RWPE1 (cell line): Measurements from ENCODE around the gene FOXP1.

Experiments used
- CTCF ChIA-PET: fragments of 350-600 bp; sonication (Branson Sonifier 250); formaldehyde crosslinking; extraction: SDS; loops from one replicate; lab custom pipeline; 2021; lab: Yijun Ruan, JAX
- POLR2A ChIA-PET: fragments of 400-600 bp; formaldehyde crosslinking; extraction: SDS; loops from one replicate; lab custom pipeline; 2020; ENCODE audit warnings: antibody characterized with exemption; ENCODE audit not compliant: low non-redundant PET; lab: Yijun Ruan, JAX
- DNase-seq: peaks from one replicate; pipeline ENCODE4 v3.0.0; 2012; ENCODE audit warnings: low spot score
- H3K27ac ChIP-seq: fragments of 450-650 bp; 2 replicates; pipeline ENCODE4 v1.5.1; 2017
- TF ChIP-seq, protein P1 (sequence below): fragments of 450-650 bp; conservative IDR thresholded peaks from 2 replicates; pipeline ENCODE4 v1.5.1; 2017; ENCODE audit warnings: low read depth, mild to moderate bottlenecking

Gene FOXP1

DNA sequence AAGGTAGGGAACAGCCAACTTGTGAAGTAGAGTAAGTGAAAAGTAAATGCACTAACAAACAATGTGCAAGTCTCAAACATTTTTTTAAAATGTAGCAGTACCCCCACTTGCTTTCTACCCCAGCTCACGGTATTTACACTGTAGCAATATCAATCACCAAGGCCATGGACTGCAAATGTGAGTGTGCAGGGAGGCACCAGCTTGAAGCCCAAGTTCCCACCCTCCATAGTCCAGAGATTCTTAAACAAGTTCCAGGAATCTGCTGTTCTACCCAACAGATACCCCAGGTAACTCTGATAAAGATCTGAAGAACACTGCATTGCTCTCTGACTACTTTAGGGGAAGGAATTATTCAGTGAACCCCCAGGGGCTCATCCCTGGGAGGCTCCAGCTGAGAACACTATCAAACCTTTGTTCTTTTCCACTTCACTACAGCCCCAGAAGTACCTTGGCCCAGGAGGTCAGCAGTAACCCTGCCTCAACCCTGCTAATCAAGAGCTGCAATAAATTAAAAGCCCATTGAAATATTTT lies 86.1 kb downstream of the FOXP1 start:
- ChIA-PET CTCF (interaction anchor here (0.6 kb wide), 1 partner anchor 52 kb away, joined by 3 read pairs; no protein-coding TSS in a partner anchor), POLR2A (no interaction called here)
- no peak overlapping the region for H3K27ac ChIP-seq
- TF ChIP-seq, protein P1, sequence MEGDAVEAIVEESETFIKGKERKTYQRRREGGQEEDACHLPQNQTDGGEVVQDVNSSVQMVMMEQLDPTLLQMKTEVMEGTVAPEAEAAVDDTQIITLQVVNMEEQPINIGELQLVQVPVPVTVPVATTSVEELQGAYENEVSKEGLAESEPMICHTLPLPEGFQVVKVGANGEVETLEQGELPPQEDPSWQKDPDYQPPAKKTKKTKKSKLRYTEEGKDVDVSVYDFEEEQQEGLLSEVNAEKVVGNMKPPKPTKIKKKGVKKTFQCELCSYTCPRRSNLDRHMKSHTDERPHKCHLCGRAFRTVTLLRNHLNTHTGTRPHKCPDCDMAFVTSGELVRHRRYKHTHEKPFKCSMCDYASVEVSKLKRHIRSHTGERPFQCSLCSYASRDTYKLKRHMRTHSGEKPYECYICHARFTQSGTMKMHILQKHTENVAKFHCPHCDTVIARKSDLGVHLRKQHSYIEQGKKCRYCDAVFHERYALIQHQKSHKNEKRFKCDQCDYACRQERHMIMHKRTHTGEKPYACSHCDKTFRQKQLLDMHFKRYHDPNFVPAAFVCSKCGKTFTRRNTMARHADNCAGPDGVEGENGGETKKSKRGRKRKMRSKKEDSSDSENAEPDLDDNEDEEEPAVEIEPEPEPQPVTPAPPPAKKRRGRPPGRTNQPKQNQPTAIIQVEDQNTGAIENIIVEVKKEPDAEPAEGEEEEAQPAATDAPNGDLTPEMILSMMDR: no peak
- no peak for DNase-seq

GRCh38 chr3:71495708-71496472 lies 87.6 kb downstream of the FOXP1 start:
- ChIA-PET CTCF (interaction anchor here (0.6 kb wide), 1 partner anchor 73 kb away, joined by 3 read pairs; no protein-coding TSS in a partner anchor), POLR2A (no interaction called here)
- TF ChIP-seq, protein P1: no peak
- peak; percentile 55 for DNase-seq
- peak overlapping the region; percentile 89 for H3K27ac ChIP-seq

GRCh38 chr3:71494212-71494611 lies 89.3 kb downstream of the FOXP1 start:
- H3K27ac ChIP-seq: no peak overlapping the region
- TF ChIP-seq, protein P1: no peak
- ChIA-PET POLR2A (no interaction called here), CTCF (interaction anchor here (0.5 kb wide), 1 partner anchor 17 kb away, joined by 3 read pairs; no protein-coding TSS in a partner anchor)
- DNase-seq: no peak

DNA sequence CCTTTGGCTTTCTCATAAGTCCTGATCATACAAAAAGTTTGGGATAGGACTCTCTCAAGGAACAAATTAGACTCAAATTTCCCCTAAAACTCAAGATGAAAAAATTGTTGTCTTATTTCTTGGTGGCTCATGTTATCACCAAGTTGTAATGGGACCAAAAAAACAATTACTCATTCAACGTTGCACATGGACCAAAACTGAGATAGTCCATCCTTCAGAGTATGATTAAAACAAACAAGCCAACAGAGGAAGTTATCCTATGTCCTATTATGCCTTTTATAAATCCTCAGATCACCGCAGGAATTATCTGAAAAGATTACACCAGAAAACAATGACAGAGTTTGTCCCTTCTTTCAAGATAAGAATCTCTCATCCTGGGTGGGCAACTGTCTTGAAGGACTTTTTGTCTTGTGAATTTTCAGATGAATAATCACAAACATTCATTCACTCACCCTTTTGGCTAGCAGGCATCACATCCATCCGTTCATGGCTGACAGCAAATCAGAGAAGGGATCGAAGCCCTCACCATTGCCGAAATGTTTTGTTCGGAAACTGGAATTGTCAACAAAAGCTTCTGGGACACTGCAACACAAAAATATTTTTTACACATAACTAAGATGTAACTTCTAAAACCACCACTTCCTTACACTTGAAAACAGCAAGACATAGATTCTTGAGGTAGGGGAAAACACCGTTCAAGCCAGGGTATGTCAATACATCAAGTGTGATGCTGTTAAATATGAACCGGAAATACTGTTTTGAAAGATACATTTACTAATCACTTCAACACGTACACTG lies 90.4 kb downstream of the FOXP1 start:
- ChIA-PET CTCF (no interaction called here), POLR2A (no interaction called here)
- no peak overlapping the region for H3K27ac ChIP-seq
- TF ChIP-seq, protein P1: no peak
- DNase-seq: no peak

DNA sequence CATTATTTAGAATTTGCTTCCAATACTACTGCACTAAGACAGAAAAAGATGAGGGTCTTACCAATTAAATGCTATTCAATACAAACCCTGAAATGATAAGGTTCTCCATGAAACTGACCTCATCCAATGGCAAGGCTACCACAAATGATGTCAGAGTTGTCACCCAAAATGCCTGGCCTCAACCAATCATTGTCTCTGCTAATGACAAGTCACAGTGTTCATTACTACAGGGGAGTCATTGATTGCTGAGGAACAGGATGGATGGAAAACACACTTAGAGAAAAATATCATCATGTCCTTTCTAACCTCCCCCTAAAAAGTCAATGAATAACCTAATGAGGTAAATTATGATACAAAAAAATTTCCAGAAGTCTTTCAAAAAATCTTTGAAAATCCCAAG lies 91.0 kb downstream of the FOXP1 start:
- POLR2A ChIA-PET: no interaction called here
- CTCF ChIA-PET: no interaction called here
- no peak for DNase-seq
- H3K27ac ChIP-seq: no peak overlapping the region
- TF ChIP-seq, protein P1: no peak

DNA sequence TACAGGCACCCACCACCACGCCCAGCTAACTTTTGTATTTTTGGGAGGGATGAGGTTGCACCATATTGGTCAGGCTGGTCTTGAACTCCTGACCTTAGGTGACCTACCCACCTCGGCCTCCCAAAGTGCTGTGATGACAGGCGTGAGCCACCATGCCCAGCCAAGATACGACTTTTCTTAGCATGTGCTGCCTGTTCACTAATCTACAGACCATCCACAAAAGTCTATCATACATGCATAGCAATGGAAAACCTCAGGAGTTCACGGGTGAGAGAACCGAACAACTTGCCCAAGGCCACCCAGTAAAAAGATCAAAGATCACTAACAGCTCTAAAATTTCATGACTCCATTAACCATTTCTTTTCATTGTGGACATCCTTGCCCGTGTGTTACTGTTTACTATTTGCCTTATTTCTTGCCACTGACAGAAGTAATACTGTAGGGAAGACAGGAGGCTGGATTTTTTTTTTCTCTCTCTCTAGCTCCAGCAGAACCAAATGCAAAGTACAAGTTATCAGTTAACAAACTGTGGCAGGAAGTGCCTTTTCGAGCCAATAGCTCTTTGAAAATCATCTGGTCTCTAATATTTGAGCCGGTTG lies 92.3 kb downstream of the FOXP1 start:
- no peak overlapping the region for H3K27ac ChIP-seq
- TF ChIP-seq, protein P1: no peak
- CTCF ChIA-PET: interaction anchor here (0.6 kb wide), 1 partner anchor 87 kb away, joined by 5 read pairs; no protein-coding TSS in a partner anchor
- DNase-seq: no peak
- POLR2A ChIA-PET: no interaction called here
